ENCODE measurements around the gene WWOX. TPM values are rescaled to one million over a fixed set of nuclear protein-coding genes. Genes with fewer than 3 reads are reported as not detected.

The WWOX gene
- total RNA-seq, 1 donor from 2014 or later = 43.2 TPM

- peaks cover 2% of the 10 kb centered on the region for H3K36me3 Mint-ChIP-seq (ENCODE audit: insufficient read depth)
- peaks cover 31% of the 10 kb centered on the region for H3K4me1 Mint-ChIP-seq (ENCODE audit: low read depth)
- H3K9me3 Mint-ChIP-seq (ENCODE audit: low read depth) = peaks cover 11% of the 10 kb centered on the region
- no peak overlapping the region for H3K27ac Mint-ChIP-seq
- no peak for DNase-seq (ENCODE audit: low spot score, unreplicated experiment)
- H3K27me3 Mint-ChIP-seq = no peaks in the 10 kb centered on the region
- TF ChIP-seq CTCF (IDR thresholded peaks at IDR 0.05; ENCODE audit: unreplicated experiment) = no peak
- H3K4me3 Mint-ChIP-seq (ENCODE audit: low read depth) = no peak overlapping the region
Measured at GRCh38 chr16:78460428-78460827, 361.0 kb downstream of the WWOX start.

GRCh38 chr16:78461087-78461486 is 361.6 kb downstream of the WWOX start:
- H3K4me3 Mint-ChIP-seq (ENCODE audit: low read depth) = no peak overlapping the region
- no peak for DNase-seq (ENCODE audit: low spot score, unreplicated experiment)
- TF ChIP-seq CTCF (IDR thresholded peaks at IDR 0.05; ENCODE audit: unreplicated experiment) = no peak
- H3K4me1 Mint-ChIP-seq (ENCODE audit: low read depth) = peaks cover 28% of the 10 kb centered on the region
- no peaks in the 10 kb centered on the region for H3K27me3 Mint-ChIP-seq
- no peak overlapping the region for H3K27ac Mint-ChIP-seq
- peaks cover 11% of the 10 kb centered on the region for H3K9me3 Mint-ChIP-seq (ENCODE audit: low read depth)
- H3K36me3 Mint-ChIP-seq (ENCODE audit: insufficient read depth) = peaks cover 2% of the 10 kb centered on the region

- no peak for TF ChIP-seq CTCF (IDR thresholded peaks at IDR 0.05; ENCODE audit: unreplicated experiment)
- Mint-ChIP-seq H3K4me3 (ENCODE audit: low read depth) (no peak overlapping the region), H3K9me3 (ENCODE audit: low read depth) (peaks cover 11% of the 10 kb centered on the region), H3K4me1 (ENCODE audit: low read depth) (peaks cover 28% of the 10 kb centered on the region), H3K27ac (peak overlapping the region; percentile 75), H3K27me3 (no peaks in the 10 kb centered on the region), H3K36me3 (ENCODE audit: insufficient read depth) (peaks cover 2% of the 10 kb centered on the region)
- no peak for DNase-seq (ENCODE audit: low spot score, unreplicated experiment)
Measured at GRCh38 chr16:78461496-78462287, 362.2 kb downstream of the WWOX start.

- H3K4me3 Mint-ChIP-seq (ENCODE audit: low read depth) = no peak overlapping the region
- no peaks in the 10 kb centered on the region for H3K27me3 Mint-ChIP-seq
- peaks cover 2% of the 10 kb centered on the region for H3K36me3 Mint-ChIP-seq (ENCODE audit: insufficient read depth)
- peak overlapping the region; percentile 75 for H3K27ac Mint-ChIP-seq
- no peak for DNase-seq (ENCODE audit: low spot score, unreplicated experiment)
- H3K9me3 Mint-ChIP-seq (ENCODE audit: low read depth) = peaks cover 11% of the 10 kb centered on the region
- TF ChIP-seq CTCF (IDR thresholded peaks at IDR 0.05; ENCODE audit: unreplicated experiment) = no peak
- peaks cover 34% of the 10 kb centered on the region for H3K4me1 Mint-ChIP-seq (ENCODE audit: low read depth)
Measured at GRCh38 chr16:78462288-78463208, 363.1 kb downstream of the WWOX start.

GRCh38 chr16:78463591-78463990 is 364.1 kb downstream of the WWOX start:
- Mint-ChIP-seq H3K4me1 (ENCODE audit: low read depth) (peaks cover 37% of the 10 kb centered on the region), H3K9me3 (ENCODE audit: low read depth) (peaks cover 11% of the 10 kb centered on the region), H3K27ac (peak overlapping the region; percentile 9), H3K27me3 (no peaks in the 10 kb centered on the region), H3K36me3 (ENCODE audit: insufficient read depth) (peaks cover 2% of the 10 kb centered on the region), H3K4me3 (ENCODE audit: low read depth) (no peak overlapping the region)
- no peak for TF ChIP-seq CTCF (IDR thresholded peaks at IDR 0.05; ENCODE audit: unreplicated experiment)
- no peak for DNase-seq (ENCODE audit: low spot score, unreplicated experiment)
